HAP-1 (cell line): ENCODE results near the gene DGKD.
"Not testable (repeated sequence)": the region's sequence is repeated elsewhere in the genome, so short reads cannot be mapped to it uniquely, and the experiment has no call there.

Source experiments
- DNase-seq, 2 experiments: peaks; one replicate each; pipeline ENCODE4 v3.0.0-alpha.2; 2016 to 2020; ENCODE audit warnings: low spot score in 2 of 2
- H3K27me3 ChIP-seq: fragments of 250-450 bp; sonication (Bioruptor Pico); 2 replicates; pipeline ENCODE4 v1.5.1; 2020; ENCODE audit warnings: low read depth, mild to moderate bottlenecking, moderate library complexity
- H3K36me3 ChIP-seq: fragments of 250-450 bp; sonication (Bioruptor Pico); replicated peaks from 2 replicates; pipeline ENCODE4 v1.5.1; 2020; ENCODE audit warnings: mild to moderate bottlenecking
- H3K4me1 ChIP-seq: fragments of 250-450 bp; sonication (Bioruptor Pico); 2 replicates; pipeline ENCODE4 v1.5.1; 2020; ENCODE audit warnings: mild to moderate bottlenecking
- H3K4me3 ChIP-seq: fragments of 250-450 bp; sonication (Bioruptor Pico); 2 replicates; pipeline ENCODE4 v1.5.1; 2020; ENCODE audit warnings: mild to moderate bottlenecking, moderate library complexity
- H3K9me3 ChIP-seq: fragments of 250-450 bp; sonication (Bioruptor Pico); 2 replicates; pipeline ENCODE4 v1.5.1; 2020; ENCODE audit warnings: mild to moderate bottlenecking, moderate library complexity
- in situ Hi-C: fragments of 300-500 bp; cut with MboI; formaldehyde crosslinking; loops from 3 replicates; pipeline ENCODE4 v1.14.3; 2020; ENCODE audit warnings: low sequenced_read_pairs, inconsistent platforms, mixed read lengths

The DGKD gene

GRCh38 chr2:233389601-233390125, 35.4 kb downstream of the DGKD start:
- H3K4me3 ChIP-seq = no peak overlapping the region
- DNase-seq = no peak
- in situ Hi-C loops = no loop called here
- H3K4me1 ChIP-seq = no peaks in the 10 kb centered on the region
- no peaks in the 10 kb centered on the region for H3K27me3 ChIP-seq
- H3K9me3 ChIP-seq = no peaks in the 10 kb centered on the region
- H3K36me3 ChIP-seq = peaks cover 15% of the 10 kb centered on the region

GRCh38 chr2:233395687-233396086, 41.4 kb downstream of the DGKD start:
- no peaks in the 10 kb centered on the region for H3K4me1 ChIP-seq
- H3K9me3 ChIP-seq = no peaks in the 10 kb centered on the region
- DNase-seq = no peak
- peaks cover 14% of the 10 kb centered on the region for H3K36me3 ChIP-seq
- H3K27me3 ChIP-seq = no peaks in the 10 kb centered on the region
- in situ Hi-C loops = no loop called here
- H3K4me3 ChIP-seq = no peak overlapping the region

- H3K9me3 ChIP-seq, H3K36me3 ChIP-seq, DNase-seq, H3K4me3 ChIP-seq, H3K27me3 ChIP-seq, H3K4me1 ChIP-seq, in situ Hi-C loops: not testable (repeated sequence)
These were observed 42.7 kb downstream of the DGKD start for GRCh38 chr2:233396726-233397665.

- H3K4me1 ChIP-seq = no peaks in the 10 kb centered on the region
- DNase-seq = no peak
- in situ Hi-C loops = no loop called here
- no peaks in the 10 kb centered on the region for H3K9me3 ChIP-seq
- no peaks in the 10 kb centered on the region for H3K27me3 ChIP-seq
- H3K36me3 ChIP-seq = peaks cover 9% of the 10 kb centered on the region; the same call in 1 of the 2 replicates
- H3K4me3 ChIP-seq = no peak overlapping the region
These were observed 45.3 kb downstream of the DGKD start for GRCh38 chr2:233399306-233400225.

GRCh38 chr2:233400341-233400740, 46.0 kb downstream of the DGKD start:
- Histone ChIP-seq H3K27me3 (no peaks in the 10 kb centered on the region), H3K4me3 (no peak overlapping the region), H3K9me3 (no peaks in the 10 kb centered on the region), H3K36me3 (peaks cover 10% of the 10 kb centered on the region; the same call in 1 of the 2 replicates), H3K4me1 (no peaks in the 10 kb centered on the region)
- DNase-seq = no peak
- in situ Hi-C loops = no loop called here

- Histone ChIP-seq H3K4me1 (no peaks in the 10 kb centered on the region), H3K4me3 (no peak overlapping the region), H3K9me3 (no peaks in the 10 kb centered on the region), H3K27me3 (no peaks in the 10 kb centered on the region), H3K36me3 (peaks cover 9% of the 10 kb centered on the region)
- no peak for DNase-seq
- in situ Hi-C loops = no loop called here
These were observed 46.7 kb downstream of the DGKD start for GRCh38 chr2:233400961-233401360.

GRCh38 chr2:233402346-233402745, 48.1 kb downstream of the DGKD start:
- Histone ChIP-seq H3K4me3 (no peak overlapping the region), H3K36me3 (peaks cover 8% of the 10 kb centered on the region; the same call in 1 of the 2 replicates), H3K4me1 (no peaks in the 10 kb centered on the region), H3K9me3 (no peaks in the 10 kb centered on the region), H3K27me3 (no peaks in the 10 kb centered on the region)
- in situ Hi-C loops = no loop called here
- DNase-seq = no peak

- Histone ChIP-seq H3K4me1 (no peaks in the 10 kb centered on the region), H3K36me3 (peaks cover 8% of the 10 kb centered on the region; the same call in 1 of the 2 replicates)
- in situ Hi-C loops = no loop called here
These were observed 48.5 kb downstream of the DGKD start for GRCh38 chr2:233402789-233403188.

GRCh38 chr2:233404222-233404621, 49.9 kb downstream of the DGKD start:
- no peaks in the 10 kb centered on the region for H3K9me3 ChIP-seq
- H3K36me3 ChIP-seq = peaks cover 8% of the 10 kb centered on the region; the same call in 1 of the 2 replicates
- H3K4me1 ChIP-seq = no peaks in the 10 kb centered on the region
- no peak overlapping the region for H3K4me3 ChIP-seq
- in situ Hi-C loops = no loop called here
- peak in 1 of 2 experiments; percentile 55 for DNase-seq
- H3K27me3 ChIP-seq = no peaks in the 10 kb centered on the region

More at GRCh38 chr2:233402789-233403188, 48.5 kb downstream of the DGKD start:
- H3K4me3 ChIP-seq = no peak overlapping the region
- no peaks in the 10 kb centered on the region for H3K27me3 ChIP-seq
- no peak for DNase-seq
- no peaks in the 10 kb centered on the region for H3K9me3 ChIP-seq

- no peaks in the 10 kb centered on the region for H3K27me3 ChIP-seq
- peaks cover 5% of the 10 kb centered on the region; the same call in 1 of the 2 replicates for H3K9me3 ChIP-seq
- in situ Hi-C loops = no loop called here
- H3K4me1 ChIP-seq = no peaks in the 10 kb centered on the region
- H3K36me3 ChIP-seq = peaks cover 13% of the 10 kb centered on the region
- DNase-seq = no peak
- H3K4me3 ChIP-seq = no peak overlapping the region
These were observed 52.6 kb downstream of the DGKD start for GRCh38 chr2:233406865-233407264.

- in situ Hi-C loops = no loop called here
- DNase-seq = no peak
- H3K4me3 ChIP-seq = no peak overlapping the region
- peaks cover 21% of the 10 kb centered on the region for H3K36me3 ChIP-seq
- H3K27me3 ChIP-seq = no peaks in the 10 kb centered on the region
- no peaks in the 10 kb centered on the region for H3K4me1 ChIP-seq
- peaks cover 11% of the 10 kb centered on the region for H3K9me3 ChIP-seq
These were observed 53.5 kb downstream of the DGKD start for GRCh38 chr2:233407771-233408181.

- H3K4me3 ChIP-seq = no peak overlapping the region
- in situ Hi-C loops = no loop called here
- no peak for DNase-seq
- H3K36me3 ChIP-seq = peaks cover 21% of the 10 kb centered on the region
- H3K27me3 ChIP-seq = no peaks in the 10 kb centered on the region
- H3K9me3 ChIP-seq = peaks cover 11% of the 10 kb centered on the region
- no peaks in the 10 kb centered on the region for H3K4me1 ChIP-seq
These were observed 54.3 kb downstream of the DGKD start for GRCh38 chr2:233408366-233409285.
